H9 (cell line): ENCODE measurements around the gene CSMD2. TPM values are rescaled to one million over a fixed set of nuclear protein-coding genes. Genes with fewer than 3 reads are reported as not detected.

Experiments
- DNase-seq: peaks from one replicate; pipeline ENCODE4 v3.0.0-alpha.2; 2017
- H2AFZ ChIP-seq: one replicate; pipeline ENCODE4 v1.6.1; 2013; ENCODE audit warnings: mild to moderate bottlenecking, low read length, control low read depth, moderate library complexity
- H2AK5ac ChIP-seq: 2 replicates; pipeline ENCODE4 v1.6.1; 2013; ENCODE audit warnings: low read length, control low read depth, mixed read lengths; ENCODE audit not compliant: insufficient read length
- H2BK120ac ChIP-seq: one replicate; pipeline ENCODE4 v1.6.1; 2013; ENCODE audit warnings: low read depth, mild to moderate bottlenecking, low read length, control low read depth, inconsistent platforms; ENCODE audit not compliant: poor library complexity, severe bottlenecking
- H2BK12ac ChIP-seq: 2 replicates; pipeline ENCODE4 v1.6.1; 2013; ENCODE audit warnings: low read length, control low read depth, mixed read lengths, low read depth; ENCODE audit not compliant: insufficient read length
- H2BK15ac ChIP-seq: 2 replicates; pipeline ENCODE4 v1.6.1; 2013; ENCODE audit warnings: low read depth, low read length, control low read depth
- H2BK20ac ChIP-seq: one replicate; pipeline ENCODE4 v1.6.1; 2013; ENCODE audit warnings: low read depth, mild to moderate bottlenecking, low read length, control low read depth, inconsistent platforms; ENCODE audit not compliant: poor library complexity, severe bottlenecking
- H2BK5ac ChIP-seq: 2 replicates; pipeline ENCODE4 v1.6.1; 2013; ENCODE audit warnings: low read length, control low read depth, mixed read lengths; ENCODE audit not compliant: insufficient read length
- H3K14ac ChIP-seq: 2 replicates; pipeline ENCODE4 v1.6.1; 2013; ENCODE audit warnings: low read length, control low read depth; ENCODE audit not compliant: insufficient read depth
- H3K18ac ChIP-seq: 2 replicates; pipeline ENCODE4 v1.6.1; 2013; ENCODE audit warnings: low read depth, mild to moderate bottlenecking, mixed read lengths, low read length, control low read depth; ENCODE audit not compliant: insufficient read length
- H3K23ac ChIP-seq: 2 replicates; pipeline ENCODE4 v1.6.1; 2013; ENCODE audit warnings: low read length, control low read depth, mixed read lengths, low read depth; ENCODE audit not compliant: insufficient read length
- H3K23me2 ChIP-seq: 2 replicates; pipeline ENCODE4 v1.6.1; 2013; ENCODE audit warnings: low read depth, mild to moderate bottlenecking, mixed read lengths, low read length, control low read depth; ENCODE audit not compliant: insufficient read length, poor library complexity, severe bottlenecking
- H3K27ac ChIP-seq: 2 replicates; pipeline ENCODE4 v1.5.1; 2013; ENCODE audit warnings: low read length, control low read depth, mixed read lengths, low read depth; ENCODE audit not compliant: insufficient read length
- H3K27me3 ChIP-seq: 2 replicates; pipeline ENCODE4 v1.6.1; 2013; ENCODE audit warnings: low read length, control low read depth, inconsistent platforms; ENCODE audit not compliant: insufficient read depth
- H3K4ac ChIP-seq: 2 replicates; pipeline ENCODE4 v1.6.1; 2013; ENCODE audit warnings: low read depth, mild to moderate bottlenecking, control low read depth, inconsistent platforms, low read length, moderate library complexity
- H3K4me1 ChIP-seq: 2 replicates; pipeline ENCODE4 v1.6.1; 2013; ENCODE audit warnings: low read length, control low read depth, inconsistent platforms; ENCODE audit not compliant: insufficient read depth
- H3K4me2 ChIP-seq: 2 replicates; pipeline ENCODE4 v1.6.1; 2013; ENCODE audit warnings: low read length, control low read depth, mixed read lengths; ENCODE audit not compliant: insufficient read length, insufficient read depth
- H3K56ac ChIP-seq: 2 replicates; pipeline ENCODE4 v1.6.1; 2013; ENCODE audit warnings: low read depth, mild to moderate bottlenecking, mixed read lengths, low read length, control low read depth; ENCODE audit not compliant: insufficient read length
- H3K79me1 ChIP-seq: 2 replicates; pipeline ENCODE4 v1.6.1; 2013; ENCODE audit warnings: low read depth, mild to moderate bottlenecking, moderate library complexity, low read length, control low read depth, inconsistent platforms; ENCODE audit not compliant: insufficient read depth, poor library complexity, severe bottlenecking
- H3K79me2 ChIP-seq: 2 replicates; pipeline ENCODE4 v1.6.1; 2013; ENCODE audit warnings: low read length, control low read depth, inconsistent platforms; ENCODE audit not compliant: insufficient read depth
- H3K9ac ChIP-seq: 2 replicates; pipeline ENCODE4 v1.6.1; 2013; ENCODE audit warnings: low read length, control low read depth, mixed read lengths; ENCODE audit not compliant: insufficient read length; ENCODE audit errors: extremely low read depth
- H3K9me3 ChIP-seq: one replicate; pipeline ENCODE4 v1.6.1; 2013; ENCODE audit warnings: low read depth, low read length, inconsistent platforms; ENCODE audit not compliant: control insufficient read depth
- H3T11ph ChIP-seq: one replicate; pipeline ENCODE4 v1.6.1; 2013; ENCODE audit warnings: mild to moderate bottlenecking, low read length, control low read depth, inconsistent platforms
- H4K20me1 ChIP-seq: one replicate; pipeline ENCODE4 v1.6.1; 2013; ENCODE audit not compliant: control insufficient read depth, insufficient read length, insufficient read depth
- H4K5ac ChIP-seq: 2 replicates; pipeline ENCODE4 v1.6.1; 2013; ENCODE audit warnings: low read depth, mild to moderate bottlenecking, mixed read lengths, low read length, control low read depth; ENCODE audit not compliant: insufficient read length
- H4K8ac ChIP-seq: replicated peaks from 2 replicates; pipeline ENCODE4 v1.6.1; 2013; ENCODE audit warnings: low read length, control low read depth, mixed read lengths, low read depth; ENCODE audit not compliant: insufficient read length
- H4K91ac ChIP-seq: 2 replicates; pipeline ENCODE4 v1.6.1; 2013; ENCODE audit warnings: low read depth, mild to moderate bottlenecking, moderate library complexity, mixed read lengths, low read length, control low read depth; ENCODE audit not compliant: insufficient read length
- H3K27ac Mint-ChIP-seq, 3 experiments: 2 replicates in 2 of 3; 3 replicates in 1 of 3; pipeline ENCODE4 v1.8.0; 2020 to 2021; ENCODE audit warnings: mixed read lengths in 3 of 3, mild to moderate bottlenecking in 1 of 3, moderate library complexity in 1 of 3
- H3K27me3 Mint-ChIP-seq: 2 replicates; pipeline ENCODE4 v1.8.0; 2021; ENCODE audit warnings: low read depth, mild to moderate bottlenecking, moderate library complexity, mixed read lengths
- H3K36me3 Mint-ChIP-seq, 3 experiments: 2 replicates in 2 of 3; 3 replicates in 1 of 3; pipeline ENCODE4 v1.8.0; 2020 to 2021; ENCODE audit warnings: low read depth in 3 of 3, mixed read lengths in 3 of 3; ENCODE audit not compliant: insufficient read depth in 1 of 3
- H3K4me1 Mint-ChIP-seq, 2 experiments: 2 replicates each; pipeline ENCODE4 v1.8.0; 2020; ENCODE audit warnings: mixed read lengths in 2 of 2
- H3K4me3 Mint-ChIP-seq, 2 experiments: 2 replicates in 1 of 2; 3 replicates in 1 of 2; pipeline ENCODE4 v1.8.0; 2020 to 2021; ENCODE audit warnings: mild to moderate bottlenecking in 2 of 2, mixed read lengths in 2 of 2, moderate library complexity in 1 of 2
- H3K9me3 Mint-ChIP-seq, 2 experiments: 2 replicates in 1 of 2; 3 replicates in 1 of 2; pipeline ENCODE4 v1.8.0; 2020; ENCODE audit warnings: mild to moderate bottlenecking in 2 of 2, mixed read lengths in 2 of 2, moderate library complexity in 1 of 2
- WGBS: extraction: QIAGEN DNeasy Blood & Tissue Kit; methylation state at CpG from one replicate; pipeline ENCODE4 v1.1.7; 2013; ENCODE audit warnings: missing lambda C conversion rate, low lambda C conversion rate, mixed read lengths; ENCODE audit not compliant: insufficient read length; ENCODE audit errors: extremely low coverage; 5-methylcytosine and 5-hydroxymethylcytosine counted together
- total RNA-seq: library from RNA; stranded (reverse); gene quantifications from 2 replicates; pipeline ENCODE4 v1.2.1, GENCODE V29; 2021
- TF ChIP-seq, protein P1 (sequence below): fragments of 200-600 bp; sonication (generic); conservative IDR thresholded peaks from 3 replicates; pipeline ENCODE4 v1.8.0; 2021; ENCODE audit warnings: antibody characterized with exemption, mild to moderate bottlenecking

Gene CSMD2
- total RNA-seq, 1 experiment from 2014 or later = 6.4 TPM

DNA sequence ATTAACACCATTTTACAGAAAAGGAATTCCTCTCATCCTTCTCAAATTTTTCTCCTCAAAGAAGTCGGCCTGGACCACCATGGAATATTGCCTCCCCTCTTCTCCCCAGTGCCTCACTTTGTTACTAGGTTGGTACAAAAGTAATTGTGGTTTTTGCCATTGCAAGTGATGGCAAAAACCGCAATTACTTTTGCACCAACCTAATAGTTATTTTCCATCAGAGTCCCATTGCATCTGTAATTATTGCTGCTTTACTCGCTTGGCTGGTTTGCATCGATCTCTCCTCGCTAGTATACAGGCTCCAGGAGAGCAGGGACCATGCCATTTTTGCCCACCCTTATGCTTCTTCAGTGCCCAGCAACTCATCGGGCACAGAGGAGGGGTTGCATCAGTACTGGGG, 10.7 kb upstream of the CSMD2 start:
- Histone ChIP-seq H2BK12ac (no peak overlapping the region), H3K23me2 (no peaks in the 10 kb centered on the region), H3K23ac (no peak overlapping the region), H3K4ac (no peak overlapping the region), H3T11ph (no peak overlapping the region), H3K27me3 (no peaks in the 10 kb centered on the region), H3K14ac (no peak overlapping the region), H4K91ac (no peak overlapping the region), H2BK20ac (no peak overlapping the region), H3K4me1 (peaks cover 8% of the 10 kb centered on the region; the same call in 1 of the 2 replicates), H2BK120ac (no peak overlapping the region), H2BK15ac (no peak overlapping the region), H3K9ac (no peak overlapping the region), H3K79me1 (no peaks in the 10 kb centered on the region), H2AFZ (no peak overlapping the region), H3K18ac (no peak overlapping the region), H3K79me2 (no peaks in the 10 kb centered on the region), H4K5ac (no peak overlapping the region), H2BK5ac (no peak overlapping the region), H3K56ac (no peak overlapping the region), H3K27ac (no peak overlapping the region), H3K4me2 (no peak overlapping the region), H2AK5ac (no peak overlapping the region), H3K9me3 (no peaks in the 10 kb centered on the region), H4K20me1 (no peaks in the 10 kb centered on the region), H4K8ac (no peak overlapping the region)
- Mint-ChIP-seq H3K27ac (no peak overlapping the region), H3K4me1 (peaks cover 40 to 50% of the 10 kb centered on the region in 2 experiments), H3K9me3 (no peaks in the 10 kb centered on the region), H3K36me3 (no peaks in the 10 kb centered on the region), H3K27me3 (peaks cover 15% of the 10 kb centered on the region), H3K4me3 (no peak overlapping the region)
- TF ChIP-seq, protein P1, sequence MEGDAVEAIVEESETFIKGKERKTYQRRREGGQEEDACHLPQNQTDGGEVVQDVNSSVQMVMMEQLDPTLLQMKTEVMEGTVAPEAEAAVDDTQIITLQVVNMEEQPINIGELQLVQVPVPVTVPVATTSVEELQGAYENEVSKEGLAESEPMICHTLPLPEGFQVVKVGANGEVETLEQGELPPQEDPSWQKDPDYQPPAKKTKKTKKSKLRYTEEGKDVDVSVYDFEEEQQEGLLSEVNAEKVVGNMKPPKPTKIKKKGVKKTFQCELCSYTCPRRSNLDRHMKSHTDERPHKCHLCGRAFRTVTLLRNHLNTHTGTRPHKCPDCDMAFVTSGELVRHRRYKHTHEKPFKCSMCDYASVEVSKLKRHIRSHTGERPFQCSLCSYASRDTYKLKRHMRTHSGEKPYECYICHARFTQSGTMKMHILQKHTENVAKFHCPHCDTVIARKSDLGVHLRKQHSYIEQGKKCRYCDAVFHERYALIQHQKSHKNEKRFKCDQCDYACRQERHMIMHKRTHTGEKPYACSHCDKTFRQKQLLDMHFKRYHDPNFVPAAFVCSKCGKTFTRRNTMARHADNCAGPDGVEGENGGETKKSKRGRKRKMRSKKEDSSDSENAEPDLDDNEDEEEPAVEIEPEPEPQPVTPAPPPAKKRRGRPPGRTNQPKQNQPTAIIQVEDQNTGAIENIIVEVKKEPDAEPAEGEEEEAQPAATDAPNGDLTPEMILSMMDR = no peak
- no CpG with 5 or more reads among the region's 6 CpGs for WGBS
- no peak for DNase-seq
